ENCODE results near the gene SGTA.

DNA sequence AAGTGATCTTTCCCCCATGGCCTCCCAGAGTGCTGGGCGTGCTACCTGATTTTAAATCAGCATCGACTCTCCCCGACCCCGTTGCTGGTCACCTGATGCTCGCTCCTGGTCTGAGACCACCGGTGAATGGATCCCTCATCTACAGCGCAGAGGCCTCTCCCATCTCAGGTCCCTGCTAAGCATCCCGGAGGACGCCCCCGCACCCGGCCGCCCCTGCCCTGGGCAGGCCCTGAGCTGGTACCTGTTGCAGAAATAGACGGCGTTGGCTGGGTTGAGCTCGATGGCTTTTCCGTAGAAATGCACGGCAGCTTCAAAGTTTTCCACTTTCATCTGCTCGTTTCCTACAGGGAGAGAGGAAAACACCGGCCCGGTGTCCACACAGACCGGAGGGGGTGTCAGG lies 18.1 kb downstream of the SGTA start:
- TF ChIP-seq CTCF (IDR thresholded peaks at IDR 0.05) (no peak), POLR2A (IDR thresholded peaks at IDR 0.05) (no peak), POLR2AphosphoS5 (IDR thresholded peaks at IDR 0.05) (no peak), EP300 (IDR thresholded peaks at IDR 0.05; ENCODE audit: low read depth) (no peak)

Measured in transverse colon (tissue), 4 donors.